Measurements from ENCODE around the gene OGDHL. TPM values are rescaled to one million over a fixed set of nuclear protein-coding genes. Genes with fewer than 3 reads are reported as not detected.

OGDHL gene
- total RNA-seq, 4 donors from 2014 or later = 1.00 to 4.2 (median 2.4) TPM

- Histone ChIP-seq H3K36me3 (no peaks in the 10 kb centered on the region), H3K4me3 (no peak overlapping the region), H3K4me1 (no peaks in the 10 kb centered on the region), H3K9me3 (no peaks in the 10 kb centered on the region), H3K27me3 (no peaks in the 10 kb centered on the region), H3K27ac (no peak overlapping the region)
- intact Hi-C loops (cut with DNase I; ENCODE audit: low total_unique reads) = no loop called here
- 73% methylated on average over 7 of the region's 7 CpGs; no CpG with 5 or more reads in 1 of the 2 donors for WGBS, 2 donors (ENCODE audit: low coverage in 1 of 2)
- DNase-seq = no peak
- TF ChIP-seq POLR2A (IDR thresholded peaks at IDR 0.05) (no peak), CTCF (IDR thresholded peaks at IDR 0.05) (no peak), POLR2AphosphoS5 (IDR thresholded peaks at IDR 0.05) (no peak), EP300 (IDR thresholded peaks at IDR 0.05; ENCODE audit: low read depth) (no peak)
- in situ Hi-C loops (cut with MboI; ENCODE audit: low pct_ligation_motif_present in 1 of 4, low pct_unique_long_range_greater_than_20kb in 1 of 4, low sequenced_read_pairs in 3 of 4) = no loop called here
Measured at GRCh38 chr10:49741108-49741995, 20.8 kb downstream of the OGDHL start.

GRCh38 chr10:49740346-49741107 is 21.6 kb downstream of the OGDHL start:
- no peak for TF ChIP-seq POLR2AphosphoS5 (IDR thresholded peaks at IDR 0.05)
- no peak for TF ChIP-seq EP300 (IDR thresholded peaks at IDR 0.05; ENCODE audit: low read depth)
- no peak for TF ChIP-seq CTCF (IDR thresholded peaks at IDR 0.05)
- TF ChIP-seq POLR2A (IDR thresholded peaks at IDR 0.05) = no peak
- no peak overlapping the region for H3K4me3 ChIP-seq
- no peaks in the 10 kb centered on the region for H3K27me3 ChIP-seq
- H3K27ac ChIP-seq = no peak overlapping the region
- in situ Hi-C loops (cut with MboI; ENCODE audit: low pct_ligation_motif_present in 1 of 4, low pct_unique_long_range_greater_than_20kb in 1 of 4, low sequenced_read_pairs in 3 of 4) = no loop called here
- no peaks in the 10 kb centered on the region for H3K4me1 ChIP-seq
- no peak for DNase-seq
- whole genome bisulfite sequencing, 2 donors (ENCODE audit: low coverage in 1 of 2) = 89 to 93% methylated on average over 3 to 16 of the region's 16 CpGs
- no peaks in the 10 kb centered on the region for H3K36me3 ChIP-seq
- H3K9me3 ChIP-seq = no peaks in the 10 kb centered on the region
- intact Hi-C loops (cut with DNase I; ENCODE audit: low total_unique reads) = no loop called here

GRCh38 chr10:49739426-49739825 is 22.7 kb downstream of the OGDHL start:
- TF ChIP-seq EP300 (IDR thresholded peaks at IDR 0.05; ENCODE audit: low read depth) (no peak), POLR2A (IDR thresholded peaks at IDR 0.05) (no peak), CTCF (IDR thresholded peaks at IDR 0.05) (no peak), POLR2AphosphoS5 (IDR thresholded peaks at IDR 0.05) (no peak)
- intact Hi-C loops (cut with DNase I; ENCODE audit: low total_unique reads) = no loop called here
- in situ Hi-C loops (cut with MboI; ENCODE audit: low pct_ligation_motif_present in 1 of 4, low pct_unique_long_range_greater_than_20kb in 1 of 4, low sequenced_read_pairs in 3 of 4) = no loop called here

GRCh38 chr10:49738616-49739360 is 23.3 kb downstream of the OGDHL start:
- no peak for DNase-seq
- 70% methylated on average over 10 of the region's 10 CpGs; no CpG with 5 or more reads in 1 of the 2 donors for WGBS, 2 donors (ENCODE audit: low coverage in 1 of 2)
- intact Hi-C loops (cut with DNase I; ENCODE audit: low total_unique reads) (no loop called here), in situ Hi-C loops (cut with MboI; ENCODE audit: low pct_ligation_motif_present in 1 of 4, low pct_unique_long_range_greater_than_20kb in 1 of 4, low sequenced_read_pairs in 3 of 4) (no loop called here)
- H3K9me3 ChIP-seq = no peaks in the 10 kb centered on the region
- no peak overlapping the region for H3K4me3 ChIP-seq
- H3K4me1 ChIP-seq = no peaks in the 10 kb centered on the region
- TF ChIP-seq POLR2AphosphoS5 (IDR thresholded peaks at IDR 0.05) (no peak), EP300 (IDR thresholded peaks at IDR 0.05; ENCODE audit: low read depth) (no peak), CTCF (IDR thresholded peaks at IDR 0.05) (no peak), POLR2A (IDR thresholded peaks at IDR 0.05) (no peak)
- H3K36me3 ChIP-seq = no peaks in the 10 kb centered on the region
- no peaks in the 10 kb centered on the region for H3K27me3 ChIP-seq
- no peak overlapping the region for H3K27ac ChIP-seq

More at GRCh38 chr10:49739426-49739825, 22.7 kb downstream of the OGDHL start:
- no peak for DNase-seq
- no peaks in the 10 kb centered on the region for H3K36me3 ChIP-seq
- H3K4me3 ChIP-seq = no peak overlapping the region
- H3K27me3 ChIP-seq = no peaks in the 10 kb centered on the region
- no peak overlapping the region for H3K27ac ChIP-seq
- WGBS, 2 donors (ENCODE audit: low coverage in 1 of 2) = 73 to 85% methylated on average over 2 to 14 of the region's 14 CpGs
- no peaks in the 10 kb centered on the region for H3K4me1 ChIP-seq
- no peaks in the 10 kb centered on the region for H3K9me3 ChIP-seq

All from transverse colon (tissue), 4 donors.